Activated effector memory CD4-positive, alpha-beta T cell treated with Interleukin-2 at 50 U/mL for 16 hours (primary cell): ENCODE data around the gene MOXD1.
"Not testable (repeated sequence)": the region's sequence is repeated elsewhere in the genome, so short reads cannot be mapped to it uniquely, and the experiment has no call there.

Experiments used
- DNase-seq: peaks from one replicate; pipeline ENCODE4 v3.0.0-alpha.2; 2020

The MOXD1 gene

DNA sequence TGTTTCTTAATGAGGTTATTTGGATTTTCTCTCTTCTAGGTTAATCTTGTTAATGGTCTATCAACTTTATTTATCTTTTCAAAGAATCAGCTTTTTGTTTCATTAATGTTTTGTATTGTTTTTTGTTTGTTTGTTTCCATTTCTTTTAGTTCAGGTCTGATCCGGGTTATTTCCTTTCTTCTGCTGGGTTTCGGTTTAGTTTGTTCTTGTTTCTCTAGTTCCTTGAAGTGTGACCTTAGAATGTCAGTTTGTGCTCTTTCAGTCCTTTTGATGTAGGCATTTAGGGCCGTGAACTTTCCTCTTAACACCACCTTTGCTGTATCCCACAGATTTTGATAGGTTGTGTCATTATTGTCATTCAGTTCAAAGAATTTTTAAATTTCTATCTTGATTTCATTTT is 49.3 kb downstream of the MOXD1 start:
- DNase-seq = not testable (repeated sequence)

DNA sequence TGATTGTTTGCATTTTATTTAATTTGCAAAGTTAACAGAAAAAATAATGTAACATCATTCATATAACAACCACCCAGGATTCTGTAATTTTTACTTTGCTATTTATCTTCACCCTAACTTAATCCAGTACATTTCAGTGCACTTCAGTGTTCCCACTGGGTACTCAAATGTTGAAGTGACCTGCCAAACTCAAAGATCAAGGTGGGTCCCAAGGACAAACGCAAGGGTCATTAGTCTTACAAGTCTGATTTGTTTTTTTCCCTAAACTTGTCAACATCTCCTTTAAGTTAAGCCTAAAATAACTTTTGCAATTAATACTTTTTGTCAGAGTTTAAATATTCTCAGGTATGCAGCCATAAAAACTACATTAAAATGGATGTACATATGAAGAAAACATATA is 53.0 kb downstream of the MOXD1 start:
- no peak for DNase-seq

- no peak for DNase-seq
Measured at GRCh38 chr6:132344811-132345210, 56.5 kb downstream of the MOXD1 start.

DNA sequence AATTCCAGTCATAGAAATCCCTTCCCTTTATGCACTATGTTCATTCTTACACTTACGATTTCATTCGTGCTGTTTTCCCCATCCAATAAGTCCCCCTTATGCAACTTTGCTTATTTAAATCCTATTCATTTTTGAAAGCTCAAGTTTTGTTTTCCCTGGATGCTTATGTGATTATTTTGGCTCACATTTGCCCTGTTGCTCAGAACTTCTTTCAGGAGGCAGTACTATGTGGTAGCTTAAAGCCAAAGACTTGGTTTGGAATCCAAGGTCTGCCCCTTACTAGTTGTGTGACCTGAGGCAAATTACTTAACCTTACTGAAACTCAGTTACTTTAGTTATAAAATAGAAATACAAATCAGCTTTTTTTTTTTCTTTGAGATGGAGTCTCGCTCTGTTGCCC is 59.6 kb downstream of the MOXD1 start:
- no peak for DNase-seq

GRCh38 chr6:132334521-132334885 is 66.8 kb downstream of the MOXD1 start:
- no peak for DNase-seq

DNA sequence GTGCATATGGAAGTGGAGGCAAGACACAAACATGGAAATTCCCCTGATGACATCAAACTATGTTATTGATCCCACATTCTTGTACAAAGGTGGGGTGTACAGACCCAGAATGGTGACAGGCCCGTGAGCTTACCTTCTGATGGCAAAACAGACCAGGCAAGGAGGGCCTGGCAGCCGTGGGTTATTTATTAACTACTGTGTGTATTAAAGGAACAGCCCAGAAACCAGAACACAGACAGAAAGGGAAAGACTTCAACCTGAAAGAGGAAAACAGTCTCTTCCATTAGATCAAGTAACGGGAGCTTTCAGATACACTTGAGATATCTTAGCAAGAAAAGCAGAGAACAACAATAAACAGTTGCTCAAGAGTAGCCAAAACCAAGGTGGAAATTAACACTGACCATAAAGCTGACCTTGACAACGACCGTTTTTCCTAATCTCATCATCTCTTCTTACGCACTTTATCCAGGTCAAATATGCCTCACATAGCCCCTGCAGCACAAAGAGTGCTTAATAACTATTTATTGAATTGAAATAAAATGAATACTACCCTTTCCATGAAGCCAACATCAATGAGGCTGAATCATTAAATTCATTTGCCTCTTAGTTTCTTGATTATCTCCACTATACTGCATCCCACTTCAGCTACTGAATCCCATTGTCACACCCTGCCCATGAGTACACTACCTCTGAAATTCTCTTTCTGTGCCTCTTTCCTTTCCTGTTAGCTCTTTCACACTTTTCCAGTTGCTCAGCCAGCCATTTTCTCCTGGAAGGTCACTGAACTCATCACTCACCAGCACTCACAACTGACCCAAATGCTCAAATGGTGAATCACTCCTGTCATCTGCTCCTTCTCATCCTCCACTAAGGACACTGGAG is 67.4 kb downstream of the MOXD1 start:
- DNase-seq = no peak

DNA sequence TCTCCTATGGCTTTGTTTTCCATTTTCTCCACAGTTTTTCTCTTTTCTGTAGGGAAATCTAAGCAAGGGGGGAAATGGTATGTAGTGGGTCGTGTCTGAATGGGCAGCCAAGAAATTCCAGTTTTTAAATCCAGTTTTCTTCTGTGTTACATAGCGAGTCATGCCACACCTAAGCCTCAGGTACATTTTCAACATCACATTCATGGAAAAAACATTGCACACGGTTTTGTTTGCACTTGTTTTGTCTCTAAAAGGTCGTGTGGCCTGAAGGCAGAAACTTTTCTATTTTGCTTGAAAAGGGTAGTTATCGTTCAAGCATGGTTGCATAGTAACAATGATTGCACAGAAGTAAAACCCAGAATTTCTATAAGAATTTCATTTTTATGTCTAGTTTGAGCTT is 70.5 kb downstream of the MOXD1 start:
- no peak for DNase-seq

DNA sequence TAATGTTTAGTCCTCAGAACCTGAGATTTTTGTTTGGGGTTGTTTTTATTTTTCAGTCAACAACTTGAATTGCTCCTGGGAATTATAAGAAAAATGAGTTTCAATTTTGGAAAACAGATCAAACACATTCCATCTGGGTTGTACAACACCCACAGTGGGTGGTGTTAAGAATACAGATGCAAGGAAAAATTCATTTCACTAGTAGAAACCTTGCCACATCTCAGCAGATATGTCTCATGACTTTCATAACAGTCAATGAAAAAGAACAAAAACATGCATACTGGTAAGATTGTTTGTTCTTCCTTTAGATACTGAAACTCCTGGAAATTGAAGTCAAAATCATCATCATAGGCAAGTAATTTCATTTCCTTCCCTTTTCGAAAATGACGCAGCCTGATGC is 78.9 kb downstream of the MOXD1 start:
- no peak for DNase-seq

GRCh38 chr6:132320007-132320406 is 81.3 kb downstream of the MOXD1 start:
- DNase-seq = no peak

GRCh38 chr6:132316970-132317369 is 84.3 kb downstream of the MOXD1 start:
- DNase-seq = no peak

- DNase-seq = no peak
Measured at GRCh38 chr6:132314432-132314831, 86.8 kb downstream of the MOXD1 start.

- DNase-seq = no peak
Measured at GRCh38 chr6:132310921-132311320, 90.4 kb downstream of the MOXD1 start.

GRCh38 chr6:132310151-132310550 is 91.1 kb downstream of the MOXD1 start:
- DNase-seq = not testable (repeated sequence)

GRCh38 chr6:132304891-132305305 is 96.4 kb downstream of the MOXD1 start:
- no peak for DNase-seq

- DNase-seq = no peak
Measured at GRCh38 chr6:132300323-132300949, 100.8 kb downstream of the MOXD1 start.

DNA sequence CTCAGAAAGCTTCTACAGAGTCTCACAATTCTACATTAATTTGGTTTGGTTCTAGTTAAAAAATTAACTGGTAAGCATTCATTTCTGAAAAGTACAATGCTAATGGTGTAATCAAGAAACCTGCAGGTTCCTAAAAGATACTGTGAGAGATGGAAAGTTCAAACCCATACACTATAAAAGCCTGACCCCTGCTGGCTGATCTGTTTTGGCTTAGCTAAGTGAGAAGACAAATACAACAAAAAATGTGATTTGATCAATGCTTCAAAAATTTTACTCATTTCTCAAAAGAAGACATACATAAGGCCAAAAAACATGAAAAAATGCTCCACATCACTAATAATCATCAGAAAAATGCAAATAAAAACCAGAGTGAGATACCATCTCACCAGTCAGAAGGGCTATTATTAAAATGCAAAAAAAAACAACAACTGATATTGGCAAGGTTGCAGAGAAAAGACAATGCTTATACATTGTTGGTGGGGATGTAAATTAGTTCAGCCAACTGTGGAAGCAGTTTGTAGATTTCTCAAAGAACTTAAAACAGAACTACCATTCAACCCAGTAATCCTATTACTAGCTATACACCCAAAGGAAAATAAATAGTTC is 102.8 kb downstream of the MOXD1 start:
- DNase-seq = no peak

DNA sequence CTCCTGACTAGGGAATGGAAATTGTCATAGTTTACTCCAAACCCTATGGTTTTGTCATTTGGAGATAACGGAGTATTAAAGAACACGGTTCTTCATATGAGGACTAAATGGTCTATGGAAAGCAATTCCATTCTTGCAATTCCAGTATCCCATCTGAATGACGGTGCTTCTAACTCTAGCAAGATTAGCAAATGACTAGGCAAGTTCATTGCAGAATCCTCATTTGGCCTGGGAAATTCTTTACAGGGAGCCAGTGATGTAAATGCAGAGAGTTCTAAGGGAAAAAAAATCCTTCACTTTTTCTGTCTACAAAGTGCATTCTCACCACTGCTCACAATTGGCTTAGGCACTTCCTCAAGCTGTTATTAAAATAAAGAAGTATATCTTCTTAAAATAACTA is 111.5 kb downstream of the MOXD1 start:
- no peak for DNase-seq

DNA sequence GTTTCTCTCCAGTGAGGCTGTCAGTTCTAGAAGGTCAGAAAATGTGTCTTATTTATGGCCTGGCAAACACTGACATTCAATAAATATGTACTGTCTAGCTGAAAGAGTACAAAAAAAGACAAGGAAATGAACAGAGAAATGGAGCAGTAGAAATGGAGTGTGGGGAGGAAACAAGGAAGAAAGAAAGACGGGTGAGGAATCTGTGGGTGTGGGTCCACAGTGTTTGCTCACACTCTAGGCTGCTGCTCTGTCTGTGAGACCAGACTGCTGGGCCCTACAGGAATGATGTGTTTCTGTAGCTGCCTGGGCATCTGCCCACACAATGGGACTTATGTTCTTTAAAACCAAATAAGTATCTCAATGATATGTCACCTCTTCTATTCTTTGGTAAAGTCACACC is 114.2 kb downstream of the MOXD1 start:
- no peak for DNase-seq

DNA sequence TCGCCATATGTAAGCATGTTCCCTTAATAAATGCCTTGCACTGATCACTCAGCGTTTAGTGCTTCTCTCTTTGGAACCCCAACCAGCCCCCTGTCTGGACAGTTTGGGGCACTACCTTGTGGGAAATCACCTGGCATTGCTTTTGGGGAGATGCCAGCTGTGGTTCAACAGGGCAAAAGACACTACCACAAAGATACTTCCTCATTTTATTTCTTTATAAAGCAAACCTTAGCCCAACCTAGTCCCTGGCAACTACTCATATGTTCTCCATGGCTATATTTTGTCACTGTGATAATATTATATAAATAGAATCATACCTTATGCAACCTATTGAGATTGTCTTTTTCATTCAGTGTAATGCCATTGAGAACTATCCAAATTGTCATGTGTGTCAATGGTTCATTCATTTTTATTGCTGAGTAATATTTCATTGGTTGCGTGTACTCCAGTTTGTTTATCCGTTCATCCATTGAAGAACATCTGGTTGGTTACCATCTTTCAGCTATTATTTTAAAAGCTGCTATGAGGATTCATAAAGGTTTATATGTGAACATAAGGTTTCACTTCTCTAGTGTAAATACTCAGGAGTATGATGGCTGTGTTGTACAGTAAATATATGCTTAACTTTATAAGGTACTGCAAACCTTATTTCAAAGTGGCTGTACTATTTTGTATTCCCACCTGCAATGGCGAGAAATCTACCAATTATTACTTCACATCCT is 114.8 kb downstream of the MOXD1 start:
- DNase-seq = no peak

GRCh38 chr6:132285004-132285780 is 116.1 kb downstream of the MOXD1 start:
- DNase-seq = no peak

DNA sequence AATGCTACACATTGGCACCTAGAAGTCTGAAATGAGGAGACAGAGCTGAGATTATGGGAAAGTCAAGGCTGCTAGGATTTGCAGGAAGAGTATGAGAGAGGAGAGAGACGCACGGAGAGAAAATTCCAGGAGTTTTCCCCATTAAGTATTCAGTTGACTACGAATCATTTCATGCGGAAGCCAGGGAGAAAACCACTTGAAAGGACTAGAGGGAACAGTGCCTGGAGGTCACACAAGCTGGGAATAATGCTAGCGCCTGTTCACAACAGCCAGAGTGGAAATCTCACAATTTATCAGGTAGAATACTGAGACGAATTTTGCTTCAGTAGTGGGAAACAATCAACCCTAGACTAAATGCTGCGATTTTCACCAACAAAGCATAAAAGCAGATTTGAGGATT is 118.6 kb downstream of the MOXD1 start:
- no peak for DNase-seq

GRCh38 chr6:132280436-132280835 is 120.8 kb downstream of the MOXD1 start:
- DNase-seq = no peak
